ENCODE data around the gene PRR30. TPM values are rescaled to one million over a fixed set of nuclear protein-coding genes. Genes with fewer than 3 reads are reported as not detected.

The PRR30 gene
- total and polyA plus RNA-seq, 12 donors, result not detected

- TF ChIP-seq POLR2A (IDR thresholded peaks at IDR 0.05), result no peak
- no peak for TF ChIP-seq CTCF (IDR thresholded peaks at IDR 0.05)
- intact Hi-C loops (cut with DNase I), result loop anchor here (10.0 kb wide), 1 partner anchor 182 kb away; the partner anchor contains the start of gene DNAJC5G (in 2 of the 2)
- H3K27ac ChIP-seq, result peak overlapping the region in 3 of 5 donors; percentile 15 to 74 (median 28)
- no peak overlapping the region for H3K4me3 ChIP-seq
- no peaks in the 10 kb centered on the region for H3K36me3 ChIP-seq (replicated peaks in 1 of 2)
- H3K27me3 ChIP-seq, result no peaks in the 10 kb centered on the region
- peak in 4 of 7 donors; percentile 36 to 53 (median 50) for DNase-seq
- peaks cover 13 to 26% of the 10 kb centered on the region in 2 donors for H3K4me1 ChIP-seq (replicated peaks in 1 of 2)
- 40 to 49% (median 43%) methylated on average over 4 to 10 of the region's 10 CpGs for WGBS, 4 donors
- no peaks in the 10 kb centered on the region for H3K9me3 ChIP-seq (replicated peaks in 1 of 3)
Observed at GRCh38 chr2:27092696-27093429, 46.3 kb downstream of the PRR30 start.

- intact Hi-C loops (cut with DNase I), result loop anchor here (10.0 kb wide), 1 partner anchor 183 kb away; the partner anchor contains the start of gene DNAJC5G (in 2 of the 2)
Observed at GRCh38 chr2:27091746-27092695, 47.2 kb downstream of the PRR30 start.

GRCh38 chr2:27089111-27089954, 49.9 kb downstream of the PRR30 start:
- Histone ChIP-seq H3K36me3 (replicated peaks in 1 of 2) (no peaks in the 10 kb centered on the region), H3K27me3 (no peaks in the 10 kb centered on the region), H3K27ac (no peak overlapping the region), H3K4me1 (replicated peaks in 1 of 2) (peaks cover 11 to 32% of the 10 kb centered on the region in 2 donors), H3K9me3 (replicated peaks in 1 of 3) (no peaks in the 10 kb centered on the region), H3K4me3 (no peak overlapping the region)
- TF ChIP-seq CTCF (IDR thresholded peaks at IDR 0.05) (no peak), POLR2A (IDR thresholded peaks at IDR 0.05) (no peak)
- 88 to 93% (median 91%) methylated on average over 7 to 14 of the region's 14 CpGs for WGBS, 4 donors
- intact Hi-C loops (cut with DNase I), result loop anchor here (10.0 kb wide), 2 partner anchors 55 to 125 kb away; partner anchors contain the start of gene TMEM214 (in 1 of the 2)
- DNase-seq, result peak in 1 of 7 donors; percentile 26

More at GRCh38 chr2:27091746-27092695, 47.2 kb downstream of the PRR30 start:
- Histone ChIP-seq H3K27me3 (no peaks in the 10 kb centered on the region), H3K4me1 (replicated peaks in 1 of 2) (peaks cover 19 to 33% of the 10 kb centered on the region in 2 donors), H3K36me3 (replicated peaks in 1 of 2) (no peaks in the 10 kb centered on the region), H3K4me3 (no peak overlapping the region), H3K27ac (peak overlapping the region in 2 of 5 donors; percentile 15 to 28), H3K9me3 (replicated peaks in 1 of 3) (no peaks in the 10 kb centered on the region)
- TF ChIP-seq POLR2A (IDR thresholded peaks at IDR 0.05), result no peak
- no peak for TF ChIP-seq CTCF (IDR thresholded peaks at IDR 0.05)
- 75 to 84% (median 79%) methylated on average over 20 to 25 of the region's 25 CpGs for WGBS, 4 donors
- peak in 1 of 7 donors; percentile 24 for DNase-seq
